VCaP (cell line): ENCODE data around the gene BPGM.

Experiments
- H3K27ac ChIP-seq: fragments of 450-650 bp; 2 replicates; pipeline ENCODE4 v1.5.1; 2017
- TF ChIP-seq, protein P1 (sequence below): fragments of 450-650 bp; conservative IDR thresholded peaks from 2 replicates; pipeline ENCODE4 v1.5.1; 2017; ENCODE audit warnings: mild to moderate bottlenecking, moderate library complexity

Gene BPGM

GRCh38 chr7:134646425-134647305 lies at the start of gene BPGM:
BPGM (plus strand) TSS chr7:134646853; CDS start chr7:134661508, 14,655 bp downstream.
- TF ChIP-seq, protein P1, sequence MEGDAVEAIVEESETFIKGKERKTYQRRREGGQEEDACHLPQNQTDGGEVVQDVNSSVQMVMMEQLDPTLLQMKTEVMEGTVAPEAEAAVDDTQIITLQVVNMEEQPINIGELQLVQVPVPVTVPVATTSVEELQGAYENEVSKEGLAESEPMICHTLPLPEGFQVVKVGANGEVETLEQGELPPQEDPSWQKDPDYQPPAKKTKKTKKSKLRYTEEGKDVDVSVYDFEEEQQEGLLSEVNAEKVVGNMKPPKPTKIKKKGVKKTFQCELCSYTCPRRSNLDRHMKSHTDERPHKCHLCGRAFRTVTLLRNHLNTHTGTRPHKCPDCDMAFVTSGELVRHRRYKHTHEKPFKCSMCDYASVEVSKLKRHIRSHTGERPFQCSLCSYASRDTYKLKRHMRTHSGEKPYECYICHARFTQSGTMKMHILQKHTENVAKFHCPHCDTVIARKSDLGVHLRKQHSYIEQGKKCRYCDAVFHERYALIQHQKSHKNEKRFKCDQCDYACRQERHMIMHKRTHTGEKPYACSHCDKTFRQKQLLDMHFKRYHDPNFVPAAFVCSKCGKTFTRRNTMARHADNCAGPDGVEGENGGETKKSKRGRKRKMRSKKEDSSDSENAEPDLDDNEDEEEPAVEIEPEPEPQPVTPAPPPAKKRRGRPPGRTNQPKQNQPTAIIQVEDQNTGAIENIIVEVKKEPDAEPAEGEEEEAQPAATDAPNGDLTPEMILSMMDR = peak; percentile 82
- peak within 1 kb of the TSS; percentile 79 for H3K27ac ChIP-seq

GRCh38 chr7:134599371-134599770 lies 47.3 kb upstream of the BPGM start:
- TF ChIP-seq, protein P1 = no peak
- H3K27ac ChIP-seq = no peak overlapping the region

- TF ChIP-seq, protein P1 = no peak
- H3K27ac ChIP-seq = no peak overlapping the region
These were observed 45.2 kb upstream of the BPGM start for GRCh38 chr7:134601459-134601858.

DNA sequence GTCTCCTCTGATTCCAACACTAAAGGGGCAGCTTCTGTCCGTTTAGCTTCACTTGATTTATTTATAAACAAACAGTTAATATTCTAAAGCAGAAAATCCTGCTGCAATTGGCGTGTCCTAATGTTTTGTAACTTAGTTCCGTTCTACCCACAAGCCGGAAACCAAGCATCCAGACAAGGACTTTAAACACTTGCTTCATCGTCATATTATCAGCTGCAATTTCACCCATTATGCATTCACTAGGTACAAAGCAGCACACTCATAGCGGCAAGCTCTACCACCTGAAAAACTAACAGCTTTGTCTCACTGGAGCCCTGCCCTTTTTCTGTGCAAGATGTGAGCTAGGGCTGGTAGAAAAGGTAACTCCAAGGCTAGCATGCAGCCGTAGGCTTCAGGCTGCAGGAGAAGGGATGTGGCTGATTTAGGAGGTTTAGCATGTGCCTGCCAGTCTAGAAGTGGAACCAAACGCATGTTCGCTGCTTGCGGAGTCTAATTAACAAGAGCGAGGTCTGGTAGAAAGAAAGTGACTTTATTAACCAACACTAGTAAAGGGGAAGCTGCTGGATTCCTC lies 43.7 kb upstream of the BPGM start:
- no peak overlapping the region for H3K27ac ChIP-seq
- TF ChIP-seq, protein P1 = no peak

GRCh38 chr7:134605978-134606923 lies 40.4 kb upstream of the BPGM start:
- H3K27ac ChIP-seq = peak overlapping the region; percentile 9; the same call in 1 of the 2 replicates
- TF ChIP-seq, protein P1 = peak; percentile 97

GRCh38 chr7:134611611-134612151 lies 35.0 kb upstream of the BPGM start:
- H3K27ac ChIP-seq = no peak overlapping the region
- TF ChIP-seq, protein P1 = no peak
